Neural progenitor cell (in vitro differentiated cells): ENCODE measurements around the gene HDAC1. TPM values are rescaled to one million over a fixed set of nuclear protein-coding genes. Genes with fewer than 3 reads are reported as not detected.

ENCODE experiments used
- DNase-seq: peaks from one replicate; pipeline ENCODE4 v3.0.0-alpha.2; 2016; ENCODE audit warnings: low spot score
- H2AFZ ChIP-seq: fragments of 200-600 bp; sonication (generic); replicated peaks from 2 replicates; pipeline ENCODE4 v1.6.1; 2016; ENCODE audit warnings: antibody characterized with exemption
- H3F3A ChIP-seq: fragments of 200-600 bp; sonication (generic); 2 replicates; pipeline ENCODE4 v1.6.1; 2016; ENCODE audit warnings: antibody characterized with exemption, low read depth
- H3K27ac ChIP-seq: fragments of 200-600 bp; sonication (generic); 2 replicates; pipeline ENCODE4 v1.5.1; 2016; ENCODE audit warnings: mild to moderate bottlenecking
- H3K27me3 ChIP-seq: fragments of 200-600 bp; sonication (generic); 2 replicates; pipeline ENCODE4 v1.6.1; 2016; ENCODE audit warnings: mild to moderate bottlenecking, moderate library complexity
- H3K36me3 ChIP-seq: fragments of 200-600 bp; sonication (generic); 2 replicates; pipeline ENCODE4 v1.5.1; 2016
- H3K4me1 ChIP-seq: fragments of 200-600 bp; sonication (generic); 2 replicates; pipeline ENCODE4 v1.6.1; 2016; ENCODE audit warnings: mixed run types
- H3K4me2 ChIP-seq: fragments of 200-600 bp; sonication (generic); 2 replicates; pipeline ENCODE4 v1.6.1; 2016
- H3K4me3 ChIP-seq: fragments of 200-600 bp; sonication (generic); 2 replicates; pipeline ENCODE4 v1.5.1; 2016
- H3K79me2 ChIP-seq: fragments of 200-600 bp; sonication (generic); 2 replicates; pipeline ENCODE4 v1.6.1; 2016; ENCODE audit warnings: low read depth
- H3K9ac ChIP-seq: fragments of 200-600 bp; sonication (generic); 2 replicates; pipeline ENCODE4 v1.6.1; 2016
- H3K9me3 ChIP-seq: fragments of 200-600 bp; sonication (generic); 2 replicates; pipeline ENCODE4 v1.5.1; 2016; ENCODE audit warnings: low read depth
- H4K20me1 ChIP-seq: fragments of 200-600 bp; sonication (generic); 2 replicates; pipeline ENCODE4 v1.6.1; 2016; ENCODE audit warnings: low read depth
- H3K27ac Mint-ChIP-seq: 3 replicates; pipeline ENCODE4 v1.8.0; 2021; ENCODE audit warnings: mixed read lengths
- H3K27me3 Mint-ChIP-seq: 2 replicates; pipeline ENCODE4 v1.8.0; 2022; ENCODE audit warnings: low read depth, mild to moderate bottlenecking, inconsistent platforms, moderate library complexity, mixed read lengths; ENCODE audit not compliant: insufficient read depth
- H3K36me3 Mint-ChIP-seq: 3 replicates; pipeline ENCODE4 v1.8.0; 2021; ENCODE audit warnings: mixed read lengths
- H3K4me1 Mint-ChIP-seq: 3 replicates; pipeline ENCODE4 v1.8.0; 2021; ENCODE audit warnings: mixed read lengths
- H3K4me3 Mint-ChIP-seq: 3 replicates; pipeline ENCODE4 v1.8.0; 2021; ENCODE audit warnings: mild to moderate bottlenecking, moderate library complexity, mixed read lengths
- H3K9me3 Mint-ChIP-seq: 3 replicates; pipeline ENCODE4 v1.8.0; 2020; ENCODE audit warnings: mixed read lengths
- CTCF ChIP-seq: fragments of 200-600 bp; sonication (generic); IDR thresholded peaks from 2 replicates; pipeline ENCODE4 v1.5.1; 2017; ENCODE audit warnings: antibody characterized with exemption, mild to moderate bottlenecking
- EZH2 ChIP-seq: fragments of 200-600 bp; sonication (generic); IDR thresholded peaks from 2 replicates; pipeline ENCODE4 v1.6.1; 2017; ENCODE audit warnings: antibody characterized with exemption, mild to moderate bottlenecking, moderate library complexity
- EZH2phosphoT487 ChIP-seq: fragments of 200-600 bp; sonication (generic); IDR thresholded peaks from 2 replicates; pipeline ENCODE4 v1.6.1; 2017; ENCODE audit warnings: antibody characterized with exemption
- total RNA-seq: library from RNA; depleted of rRNA; stranded (reverse); fragments of >200 nt; gene quantifications from 2 replicates; pipeline ENCODE4 v1.2.3, GENCODE V29; 2015; ENCODE audit warnings: low replicate concordance

Gene HDAC1
- total RNA-seq, 1 donor from 2014 or later: 129 TPM

- peaks cover 23% of the 10 kb centered on the region for H3K4me1 ChIP-seq
- H3K4me2 ChIP-seq: no peak overlapping the region
- peaks cover 14% of the 10 kb centered on the region for H3F3A ChIP-seq
- no peak for DNase-seq
- H3K4me3 ChIP-seq: no peak overlapping the region
- H2AFZ ChIP-seq: no peak overlapping the region
- no peak overlapping the region for H3K4me3 Mint-ChIP-seq
- no peaks in the 10 kb centered on the region for H3K36me3 Mint-ChIP-seq
- no peak for TF ChIP-seq CTCF
- TF ChIP-seq EZH2: no peak
- no peak for TF ChIP-seq EZH2phosphoT487
- H3K79me2 ChIP-seq: no peaks in the 10 kb centered on the region
- H3K9me3 Mint-ChIP-seq: no peaks in the 10 kb centered on the region
- H3K27me3 ChIP-seq: peaks cover 7% of the 10 kb centered on the region
- no peaks in the 10 kb centered on the region for H3K36me3 ChIP-seq
- H3K27ac Mint-ChIP-seq: no peak overlapping the region
- H3K27me3 Mint-ChIP-seq: peaks cover 7% of the 10 kb centered on the region
- H3K27ac ChIP-seq: no peak overlapping the region
- H3K9me3 ChIP-seq: no peaks in the 10 kb centered on the region
- peaks cover 5% of the 10 kb centered on the region for H4K20me1 ChIP-seq
- peaks cover 19% of the 10 kb centered on the region for H3K4me1 Mint-ChIP-seq
- H3K9ac ChIP-seq: no peak overlapping the region
These were observed 49.4 kb downstream of the HDAC1 start for GRCh38 chr1:32341186-32341757.

- Histone ChIP-seq H4K20me1 (peaks cover 5% of the 10 kb centered on the region), H3F3A (peaks cover 8% of the 10 kb centered on the region), H3K79me2 (no peaks in the 10 kb centered on the region), H3K36me3 (no peaks in the 10 kb centered on the region), H3K9ac (no peak overlapping the region), H3K27me3 (peaks cover 2% of the 10 kb centered on the region), H3K9me3 (no peaks in the 10 kb centered on the region), H2AFZ (no peak overlapping the region), H3K4me2 (no peak overlapping the region), H3K27ac (no peak overlapping the region), H3K4me3 (no peak overlapping the region), H3K4me1 (peaks cover 17% of the 10 kb centered on the region)
- H3K4me3 Mint-ChIP-seq: no peak overlapping the region
- peaks cover 21% of the 10 kb centered on the region for H3K4me1 Mint-ChIP-seq
- no peak overlapping the region for H3K27ac Mint-ChIP-seq
- peaks cover 5% of the 10 kb centered on the region for H3K27me3 Mint-ChIP-seq
- no peak for DNase-seq
- H3K36me3 Mint-ChIP-seq: no peaks in the 10 kb centered on the region
- TF ChIP-seq EZH2phosphoT487 (no peak), CTCF (no peak), EZH2 (no peak)
- H3K9me3 Mint-ChIP-seq: no peaks in the 10 kb centered on the region
These were observed 50.1 kb downstream of the HDAC1 start for GRCh38 chr1:32341971-32342370.

- Histone ChIP-seq H3K4me1 (peaks cover 10% of the 10 kb centered on the region), H3K4me2 (no peak overlapping the region), H3K9ac (no peak overlapping the region), H3K9me3 (no peaks in the 10 kb centered on the region), H3F3A (peaks cover 4% of the 10 kb centered on the region), H4K20me1 (peaks cover 4% of the 10 kb centered on the region), H3K27me3 (no peaks in the 10 kb centered on the region), H3K27ac (no peak overlapping the region), H3K36me3 (no peaks in the 10 kb centered on the region), H3K4me3 (no peak overlapping the region), H3K79me2 (no peaks in the 10 kb centered on the region), H2AFZ (no peak overlapping the region)
- peaks cover 5% of the 10 kb centered on the region for H3K27me3 Mint-ChIP-seq
- H3K4me3 Mint-ChIP-seq: no peak overlapping the region
- H3K27ac Mint-ChIP-seq: no peak overlapping the region
- H3K9me3 Mint-ChIP-seq: no peaks in the 10 kb centered on the region
- H3K36me3 Mint-ChIP-seq: no peaks in the 10 kb centered on the region
- no peak for DNase-seq
- TF ChIP-seq EZH2 (no peak), EZH2phosphoT487 (no peak), CTCF (no peak)
- H3K4me1 Mint-ChIP-seq: peaks cover 15% of the 10 kb centered on the region
These were observed 50.8 kb downstream of the HDAC1 start for GRCh38 chr1:32342704-32343103.
